M059J (cell line): ENCODE measurements around the gene EQTN. TPM values are rescaled to one million over a fixed set of nuclear protein-coding genes. Genes with fewer than 3 reads are reported as not detected.

ENCODE experiments used
- DNase-seq: peaks from one replicate; pipeline ENCODE4 v3.0.0-alpha.2; 2012; ENCODE audit warnings: low read depth
- total RNA-seq: library from RNA; depleted of rRNA; stranded (reverse); fragments of >200 nt; shearing (Covaris generic); gene quantifications from 2 replicates; pipeline ENCODE4 v1.2.3, GENCODE V29; 2014; rRNA removed

The EQTN gene
- total RNA-seq, result not detected in 2 replicates

- peak; percentile 12 for DNase-seq
Measured at GRCh38 chr9:27297050-27297449, at the start of gene EQTN. Gene EQTN, minus strand, starts transcription at chr9:27297150. Its CDS starts 95 bp downstream, at chr9:27297055.

DNA sequence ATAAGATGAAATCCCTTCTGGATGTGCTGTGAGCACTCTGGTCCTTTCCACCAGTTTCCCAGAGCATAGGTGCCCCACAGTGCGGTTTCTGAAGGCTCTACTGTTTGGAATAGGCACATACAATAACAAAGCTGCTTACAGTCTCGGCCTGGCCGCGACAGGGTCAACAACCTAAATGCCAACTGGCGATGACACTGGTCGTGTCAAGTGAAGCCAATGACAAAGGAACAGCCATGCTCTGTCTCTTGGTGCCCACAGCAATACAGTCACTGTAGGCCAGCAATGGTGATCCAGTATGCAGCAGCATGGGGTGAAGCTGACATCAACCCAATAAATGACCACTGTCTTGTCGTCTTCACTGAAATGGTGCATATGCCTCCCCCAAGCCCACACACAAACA, 47.8 kb upstream of the EQTN start:
- no peak for DNase-seq

GRCh38 chr9:27341545-27342294, 44.8 kb upstream of the EQTN start:
- no peak for DNase-seq

DNA sequence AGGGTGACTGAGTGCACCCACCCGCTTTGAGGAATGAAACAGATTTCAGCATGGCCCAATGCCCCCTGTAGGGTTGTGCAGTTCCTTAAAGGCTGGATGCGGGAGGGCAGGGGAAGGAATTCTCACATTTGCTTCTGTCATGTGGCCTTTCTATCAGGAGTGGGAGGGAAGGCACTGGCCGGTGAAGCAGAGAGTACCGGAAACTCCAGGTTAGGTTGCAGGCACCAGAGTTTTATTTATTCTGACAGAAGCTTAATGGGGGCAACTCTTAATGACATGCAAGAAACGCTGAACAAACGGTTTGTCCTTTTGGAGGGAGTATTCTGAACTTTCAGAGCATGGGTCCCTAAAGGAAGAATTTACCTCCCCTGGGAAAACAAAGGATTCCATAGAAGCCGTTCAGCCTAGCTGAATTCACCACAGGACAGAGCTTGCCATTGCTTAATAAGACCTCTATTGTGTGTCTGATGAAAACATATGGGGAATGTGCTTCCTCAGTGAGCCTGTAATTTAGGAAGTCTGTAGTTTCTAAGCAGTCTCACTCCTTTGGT, 44.1 kb upstream of the EQTN start:
- no peak for DNase-seq

DNA sequence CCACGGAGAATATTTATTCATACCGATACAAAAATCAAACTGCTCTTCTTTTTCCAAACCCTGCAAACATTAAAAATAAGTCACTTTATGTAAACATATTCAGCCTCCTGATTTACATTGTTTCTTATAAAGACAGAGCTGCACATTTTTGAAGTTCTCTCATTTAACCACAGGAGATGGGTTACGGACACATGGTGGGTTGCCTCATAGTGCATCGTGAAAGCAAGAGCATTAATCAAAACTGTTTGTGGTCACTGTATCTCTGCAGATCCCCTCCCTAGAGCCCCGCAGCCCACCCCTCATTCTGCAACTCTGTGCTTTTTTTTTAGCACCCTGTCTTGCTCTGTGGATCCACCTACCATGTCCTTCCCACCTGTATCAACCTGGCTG, 43.3 kb upstream of the EQTN start:
- DNase-seq, result no peak

GRCh38 chr9:27339661-27340284, 42.8 kb upstream of the EQTN start:
- no peak for DNase-seq

- no peak for DNase-seq
Measured at GRCh38 chr9:27338527-27338903, 41.6 kb upstream of the EQTN start.

DNA sequence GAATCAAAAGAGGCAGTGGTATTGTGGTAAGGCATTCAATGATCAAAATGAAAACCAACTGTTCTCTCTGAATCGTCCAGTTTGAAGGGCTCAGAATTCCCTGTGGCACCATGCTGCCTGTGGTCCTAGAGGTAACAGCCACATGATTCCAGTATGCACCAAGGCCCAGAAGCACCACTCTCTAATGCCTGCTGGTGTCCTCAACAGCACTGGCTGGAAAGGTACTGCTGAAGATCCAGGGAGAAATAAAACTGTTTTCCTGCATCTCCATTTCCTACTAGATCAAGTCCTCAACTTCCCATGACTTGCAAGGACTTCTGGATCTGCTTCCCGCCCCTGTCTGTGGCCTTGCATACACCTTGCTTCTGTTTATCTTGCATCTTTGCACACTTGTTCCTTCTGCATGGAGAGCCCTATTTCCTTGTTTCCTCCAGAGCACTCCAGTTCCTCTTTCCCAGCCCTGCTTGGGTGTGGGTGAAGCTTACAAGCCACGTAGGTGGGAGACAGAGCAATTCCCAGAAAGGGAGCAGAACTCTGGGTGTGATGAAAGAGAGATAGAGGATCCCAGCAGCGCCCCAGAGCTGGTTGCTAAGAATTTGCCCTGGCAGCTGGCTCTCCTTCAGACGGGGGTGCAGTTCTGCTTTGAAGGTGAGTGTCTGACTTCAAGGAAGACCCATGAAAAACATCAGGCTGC, 41.0 kb upstream of the EQTN start:
- no peak for DNase-seq

DNA sequence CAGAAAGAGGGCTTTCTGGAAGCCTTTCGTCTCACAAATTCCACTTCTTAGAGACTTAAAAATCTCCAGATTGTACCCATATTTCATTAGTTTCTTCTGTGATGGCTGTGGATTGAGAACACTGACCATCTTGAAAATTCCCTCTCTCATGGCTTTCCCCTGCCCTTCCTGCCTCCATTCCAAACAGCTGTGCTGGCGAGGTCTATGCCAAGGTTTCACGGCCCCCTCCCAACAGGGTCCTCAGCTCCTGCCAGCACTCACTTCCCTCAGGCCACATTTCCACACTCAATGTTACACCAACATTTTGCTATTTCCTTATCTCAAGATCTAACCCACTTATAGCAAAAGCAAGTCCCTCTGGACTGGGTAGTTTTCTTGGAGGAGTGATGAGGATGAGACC, 40.3 kb upstream of the EQTN start:
- DNase-seq, result peak; percentile 9

GRCh38 chr9:27336829-27337228, 39.9 kb upstream of the EQTN start:
- DNase-seq, result no peak

- DNase-seq, result no peak
Measured at GRCh38 chr9:27336126-27336525, 39.2 kb upstream of the EQTN start.

- DNase-seq, result no peak
Measured at GRCh38 chr9:27335075-27335474, 38.1 kb upstream of the EQTN start.

DNA sequence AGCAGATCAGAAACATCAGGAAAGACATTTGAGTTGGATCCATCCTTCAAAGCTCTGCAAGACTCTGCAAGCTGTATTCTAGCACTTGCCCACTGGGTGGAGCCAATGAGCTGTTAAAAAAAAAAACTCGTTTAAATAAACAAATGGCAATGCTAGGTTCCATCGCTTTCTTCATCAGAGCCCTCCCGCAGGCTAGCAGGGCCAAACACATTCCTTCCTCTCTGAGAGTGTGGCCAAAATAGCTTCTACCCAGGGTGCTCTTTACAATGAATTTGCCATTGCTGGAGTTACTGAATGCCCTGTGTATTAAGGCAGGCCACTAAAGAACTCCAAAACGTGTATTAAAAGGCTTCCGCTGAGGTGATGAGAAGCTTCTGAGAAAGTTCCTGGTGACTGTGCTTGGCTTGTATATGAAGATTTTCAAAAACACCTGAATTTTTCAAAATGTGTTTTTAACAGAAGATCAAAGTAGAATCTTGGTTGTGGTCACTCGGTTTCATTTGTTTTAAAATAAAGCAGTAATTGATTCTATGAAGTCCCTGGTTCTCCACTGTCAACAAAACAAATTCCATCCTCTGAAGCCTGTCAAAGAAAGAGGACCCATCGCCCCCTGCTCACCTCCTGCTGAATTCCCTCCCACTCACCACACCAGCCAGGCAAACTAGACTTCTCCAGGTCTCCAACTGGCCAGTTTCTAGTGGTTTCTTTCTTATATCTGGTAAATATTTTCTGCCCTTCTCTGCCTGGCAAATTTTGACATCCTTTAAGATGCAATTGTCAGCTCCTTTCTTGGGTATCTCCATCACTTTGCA, 36.5 kb upstream of the EQTN start:
- DNase-seq, result peak; percentile 74

DNA sequence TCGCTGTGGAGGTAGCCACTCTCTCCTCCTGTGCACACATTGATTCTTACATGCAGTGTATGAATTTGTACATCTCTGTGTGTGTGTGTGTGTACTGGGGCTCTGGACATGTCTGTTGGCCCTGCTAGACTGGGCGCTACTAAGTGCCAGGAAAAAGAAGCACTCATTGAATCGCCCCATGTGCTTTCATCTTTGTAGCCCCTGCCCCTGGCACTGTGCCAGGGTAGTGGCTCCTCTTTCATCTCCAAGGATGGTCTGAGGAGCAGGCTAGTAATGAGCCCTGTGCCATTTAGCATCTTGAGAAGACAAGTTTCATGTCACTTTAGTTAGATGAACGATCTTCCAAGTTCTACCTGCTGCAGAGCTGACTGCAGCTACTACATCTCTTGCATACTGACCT, 34.4 kb upstream of the EQTN start:
- no peak for DNase-seq

DNA sequence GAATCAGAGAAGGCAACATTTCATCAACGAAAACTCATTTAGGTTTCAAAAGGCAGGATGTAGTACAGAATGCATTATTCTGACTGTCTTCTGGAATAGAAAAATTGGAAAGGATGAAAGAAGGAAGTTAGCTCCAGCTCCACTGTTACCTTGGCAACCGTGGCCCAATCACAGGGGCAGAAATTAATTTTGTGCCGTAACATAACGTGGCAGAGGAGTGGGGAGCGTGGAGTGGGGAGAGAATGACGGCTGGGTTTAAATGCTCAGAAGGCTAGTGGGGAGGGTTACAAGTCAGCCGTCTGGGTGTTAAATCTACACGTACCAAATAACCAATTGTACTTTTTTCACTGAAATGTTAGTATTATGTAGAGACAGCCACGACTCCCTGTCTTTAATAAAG, 32.3 kb upstream of the EQTN start:
- no peak for DNase-seq

DNA sequence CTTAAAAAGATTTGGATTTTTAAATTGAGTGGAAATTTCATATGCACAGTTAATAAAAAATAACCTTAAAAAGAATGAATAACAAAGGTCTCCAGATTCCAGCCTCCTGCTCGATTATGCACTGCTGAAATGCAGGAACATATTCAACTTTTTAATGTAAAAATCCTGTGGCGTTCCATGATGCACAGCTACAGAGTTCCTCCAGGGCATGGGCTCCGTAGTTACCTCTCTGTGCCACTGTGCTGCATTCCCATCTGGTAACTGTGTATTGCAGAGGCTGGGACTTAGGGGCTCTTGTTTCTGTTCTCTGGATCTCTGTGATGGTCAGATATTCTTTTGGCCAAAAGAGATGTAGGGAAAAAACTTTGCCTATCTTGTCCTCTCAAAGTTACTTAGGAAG, 31.5 kb upstream of the EQTN start:
- DNase-seq, result no peak

GRCh38 chr9:27311184-27311583, 14.2 kb upstream of the EQTN start:
- no peak for DNase-seq

GRCh38 chr9:27310582-27310981, 13.6 kb upstream of the EQTN start:
- DNase-seq, result no peak

- DNase-seq, result no peak
Measured at GRCh38 chr9:27308691-27309390, 11.9 kb upstream of the EQTN start.

- DNase-seq, result no peak
Measured at GRCh38 chr9:27304521-27304920, 7.6 kb upstream of the EQTN start.

GRCh38 chr9:27303219-27303618, 6.3 kb upstream of the EQTN start:
- DNase-seq, result peak; percentile 58
